Ovary (tissue), 9 donors: ENCODE results near the gene BANK1. TPM values are rescaled to one million over a fixed set of nuclear protein-coding genes. Genes with fewer than 3 reads are reported as not detected.

Source experiments
- DNase-seq, 5 donors: peaks; one replicate each; pipeline ENCODE4 v3.0.0-alpha.2; 2019 to 2020
- H3K27ac ChIP-seq, 2 donors: fragments of 200-600 bp; one replicate each; pipeline versions ENCODE4 v1.5.1 to v1.8.0; 2019 to 2022
- H3K27me3 ChIP-seq: fragments of 200-600 bp; one replicate; pipeline ENCODE4 v1.8.0; 2022
- H3K36me3 ChIP-seq: fragments of 200-600 bp; sonication (generic); one replicate; pipeline ENCODE4 v1.5.1; 2019
- H3K4me1 ChIP-seq: one replicate; pipeline ENCODE4 v1.8.1; 2013; ENCODE audit warnings: mild to moderate bottlenecking, moderate library complexity; ENCODE audit not compliant: insufficient read depth
- H3K4me3 ChIP-seq: fragments of 200-600 bp; sonication (generic); one replicate; pipeline ENCODE4 v1.5.1; 2017
- H3K9me3 ChIP-seq, 2 donors: fragments of 200-600 bp in 1 of 2; sonication (generic) in 1 of 2; one replicate each; pipeline versions ENCODE4 v1.5.1 to v1.8.1; 2013 to 2019; ENCODE audit warnings: mild to moderate bottlenecking in 1 of 2, moderate library complexity in 1 of 2
- CTCF ChIP-seq, 3 donors: fragments of 450-650 bp in 2 of 3; fragments of 200-600 bp in 1 of 3; IDR thresholded peaks; one replicate each; pipeline versions ENCODE4 v1.5.1 to v1.8.0; 2016 to 2022; ENCODE audit warnings: antibody characterized with exemption in 3 of 3, mild to moderate bottlenecking in 1 of 3
- EP300 ChIP-seq: sonication (generic); formaldehyde crosslinking; IDR thresholded peaks from one replicate; pipeline ENCODE4 v1.6.1; 2017; ENCODE audit warnings: antibody characterized with exemption
- POLR2A ChIP-seq: fragments of 450-650 bp; IDR thresholded peaks from one replicate; pipeline ENCODE4 v1.6.1; 2017; ENCODE audit warnings: antibody characterized with exemption, mild to moderate bottlenecking, moderate library complexity
- WGBS, 3 donors: extraction: QIAGEN DNeasy Blood & Tissue Kit in 1 of 3; methylation state at CpG; one replicate each; pipeline versions ENCODE4 v1.1.5 to v1.1.7; 2013 to 2017; 5-methylcytosine and 5-hydroxymethylcytosine counted together
- intact Hi-C, 4 donors: fragments of 100-400 bp; cut with DNase I; formaldehyde crosslinking; loops; one replicate each; pipeline versions ENCODE4 v1.11.0 to v1.15.1; 2022 to 2023
- polyA plus RNA-seq, 2 donors: library from polyadenylated mRNA; stranded (reverse); fragments of 200-250 nt in 1 of 2; fragments of 350-450 nt in 1 of 2; fragmentation: Illumina TruSeq in 1 of 2; extraction: RNeasy Lipid Tissue Mini Kit (QIAGEN cat#74804) in 1 of 2; gene quantifications; one replicate each; pipeline ENCODE4 v1.2.3, GENCODE V29; 2013 to 2014
- total RNA-seq, 7 donors: library from RNA; depleted of rRNA in 2 of 7; stranded (reverse); fragments of >200 nt in 2 of 7; fragmentation: NEBNext Ultra II Directional in 3 of 7; extraction: Animal tissue kit (Norgen Biotek cat#: 25700) in 3 of 7; gene quantifications; one replicate each; pipeline versions ENCODE4 v1.1.0 to v1.2.4, GENCODE V29; 2016 to 2023
- donor health status: DM: no; HTN: no; CAD: no; lungs with moderate emphysema.
- donor health status: DM: no; HTN: no; CAD: no.
- donor health status: Bipolar disorder and iron deficiency.
- donor health status: DM: yes; HTN: yes; CAD: no.
- donor health status: DM: no; HTN: no; CAD: no.
- donor health status: DM: yes; HTN: yes; CAD: no.

Gene BANK1
- total and polyA plus RNA-seq, 9 donors: 0.10 to 3.7 (median 0.36) TPM

- H3K27me3 ChIP-seq: no peaks in the 10 kb centered on the region
- H3K4me3 ChIP-seq: no peak overlapping the region
- H3K36me3 ChIP-seq: no peaks in the 10 kb centered on the region
- DNase-seq: no peak
- 37 to 44% (median 44%) methylated on average over 3 of the region's 3 CpGs for WGBS, 3 donors
- no peaks in the 10 kb centered on the region for H3K9me3 ChIP-seq
- TF ChIP-seq CTCF (IDR thresholded peaks at IDR 0.05) (no peak), POLR2A (no peak), EP300 (no peak)
- intact Hi-C loops: no loop called here
- no peak overlapping the region for H3K27ac ChIP-seq
- no peaks in the 10 kb centered on the region for H3K4me1 ChIP-seq
Observed at GRCh38 chr4:101933855-101934254, 143.3 kb downstream of the BANK1 start.

GRCh38 chr4:101938836-101939235 lies 148.3 kb downstream of the BANK1 start:
- H3K27me3 ChIP-seq: no peaks in the 10 kb centered on the region
- no peaks in the 10 kb centered on the region for H3K36me3 ChIP-seq
- no peaks in the 10 kb centered on the region for H3K9me3 ChIP-seq
- no peaks in the 10 kb centered on the region for H3K4me1 ChIP-seq
- intact Hi-C loops: no loop called here
- no peak for DNase-seq
- TF ChIP-seq CTCF (IDR thresholded peaks at IDR 0.05) (no peak), EP300 (no peak), POLR2A (no peak)
- 58 to 74% (median 67%) methylated on average over 2 of the region's 2 CpGs for WGBS, 3 donors
- no peak overlapping the region for H3K4me3 ChIP-seq
- H3K27ac ChIP-seq: no peak overlapping the region

GRCh38 chr4:101941816-101942358 lies 151.4 kb downstream of the BANK1 start:
- intact Hi-C loops: no loop called here
- no peak overlapping the region for H3K27ac ChIP-seq
- no peaks in the 10 kb centered on the region for H3K27me3 ChIP-seq
- no peaks in the 10 kb centered on the region for H3K36me3 ChIP-seq
- H3K4me3 ChIP-seq: no peak overlapping the region
- 84 to 89% (median 85%) methylated on average over 1 of the region's 1 CpG for WGBS, 3 donors
- H3K4me1 ChIP-seq: no peaks in the 10 kb centered on the region
- TF ChIP-seq EP300: no peak
- no peak for TF ChIP-seq POLR2A
- TF ChIP-seq CTCF (IDR thresholded peaks at IDR 0.05): no peak
- DNase-seq: no peak
- no peaks in the 10 kb centered on the region for H3K9me3 ChIP-seq

- no peak for DNase-seq
- intact Hi-C loops: no loop called here
- Histone ChIP-seq H3K4me3 (no peak overlapping the region), H3K4me1 (no peaks in the 10 kb centered on the region), H3K27ac (no peak overlapping the region), H3K36me3 (no peaks in the 10 kb centered on the region), H3K27me3 (no peaks in the 10 kb centered on the region), H3K9me3 (no peaks in the 10 kb centered on the region)
- TF ChIP-seq EP300: no peak
- TF ChIP-seq CTCF (IDR thresholded peaks at IDR 0.05): no peak
- TF ChIP-seq POLR2A: no peak
Observed at GRCh38 chr4:101942891-101943290, 152.4 kb downstream of the BANK1 start.
